ENCODE results near the gene SLX1A. TPM values are rescaled to one million over a fixed set of nuclear protein-coding genes. Genes with fewer than 3 reads are reported as not detected.
A peak's percentile ranks its signal among the peaks of the same experiment; 100 is the strongest.

Gene SLX1A
- total RNA-seq, 4 donors from 2014 or later, result 22.1 to 68.1 (median 45.3) TPM

GRCh38 chr16:30184096-30184890 lies 9.4 kb upstream of the SLX1A start:
- intact Hi-C loops (cut with DNase I; ENCODE audit: low total_unique reads), result no loop called here
- WGBS, 2 donors, result 29 to 44% methylated on average over 18 to 20 of the region's 24 CpGs

GRCh38 chr16:30184891-30185682 lies 8.6 kb upstream of the SLX1A start:
- intact Hi-C loops (cut with DNase I; ENCODE audit: low total_unique reads), result no loop called here
- no peak overlapping the region for H3K4me3 ChIP-seq (ENCODE audit: low read depth, poor library complexity, severe bottlenecking)
- no peak for DNase-seq (ENCODE audit: low spot score in 2 of 2)
- TF ChIP-seq CTCF (IDR thresholded peaks at IDR 0.05) (no peak), POLR2A (IDR thresholded peaks at IDR 0.05) (no peak)
- 82 to 85% methylated on average over 10 to 13 of the region's 13 CpGs for WGBS, 2 donors

More at GRCh38 chr16:30184096-30184890, 9.4 kb upstream of the SLX1A start:
- no peak for TF ChIP-seq POLR2A (IDR thresholded peaks at IDR 0.05)
- TF ChIP-seq CTCF (IDR thresholded peaks at IDR 0.05), result no peak
- H3K4me3 ChIP-seq (ENCODE audit: low read depth, poor library complexity, severe bottlenecking), result no peak overlapping the region
- DNase-seq (ENCODE audit: low spot score in 2 of 2), result peak in 1 of 2 donors; percentile 87

- DNase-seq (ENCODE audit: low spot score in 2 of 2), result peak in 1 of 2 donors; percentile 91
- no peak overlapping the region for H3K4me3 ChIP-seq (ENCODE audit: low read depth, poor library complexity, severe bottlenecking)
- intact Hi-C loops (cut with DNase I; ENCODE audit: low total_unique reads), result no loop called here
- WGBS, 2 donors, result 77 to 79% methylated on average over 15 of the region's 15 CpGs
- TF ChIP-seq POLR2A (IDR thresholded peaks at IDR 0.05) (no peak), CTCF (IDR thresholded peaks at IDR 0.05) (no peak)
These were observed 7.8 kb upstream of the SLX1A start for GRCh38 chr16:30185683-30186421.

- H3K4me3 ChIP-seq (ENCODE audit: low read depth, poor library complexity, severe bottlenecking), result no peak overlapping the region
- TF ChIP-seq POLR2A (IDR thresholded peaks at IDR 0.05) (no peak), CTCF (IDR thresholded peaks at IDR 0.05) (no peak)
- DNase-seq (ENCODE audit: low spot score in 2 of 2), result no peak
- intact Hi-C loops (cut with DNase I; ENCODE audit: low total_unique reads), result no loop called here
- 64 to 86% methylated on average over 7 to 9 of the region's 9 CpGs for WGBS, 2 donors
These were observed 7.3 kb upstream of the SLX1A start for GRCh38 chr16:30186444-30186781.

GRCh38 chr16:30186782-30187555 lies 6.7 kb upstream of the SLX1A start:
- intact Hi-C loops (cut with DNase I; ENCODE audit: low total_unique reads), result no loop called here
- TF ChIP-seq POLR2A (IDR thresholded peaks at IDR 0.05), result no peak
- peak in 1 of 3 donors; percentile 52 for TF ChIP-seq CTCF (IDR thresholded peaks at IDR 0.05)
- WGBS, 2 donors, result 56 to 60% methylated on average over 30 to 36 of the region's 36 CpGs
- no peak overlapping the region for H3K4me3 ChIP-seq (ENCODE audit: low read depth, poor library complexity, severe bottlenecking)
- peak; percentile 68 to 94 for DNase-seq (ENCODE audit: low spot score in 2 of 2)
